Mesenteric fat pad (tissue), 1 donor: ENCODE measurements around the gene MGLL. TPM values are rescaled to one million over a fixed set of nuclear protein-coding genes. Genes with fewer than 3 reads are reported as not detected.
"Not testable (repeated sequence)": the region's sequence is repeated elsewhere in the genome, so short reads cannot be mapped to it uniquely, and the experiment has no call there.

Experiments used
- DNase-seq: peaks from one replicate; pipeline ENCODE4 v3.0.0-alpha.2; 2020; ENCODE audit warnings: low spot score
- total RNA-seq: library from RNA; stranded (reverse); fragmentation: NEBNext Ultra II Directional; extraction: Animal tissue kit (Norgen Biotek cat#: 25700); gene quantifications from one replicate; pipeline ENCODE4 v1.2.1, GENCODE V29; 2021
- donor health status: DM: yes; HTN: yes; CAD: no.

Gene MGLL
- total RNA-seq, 1 donor from 2014 or later, result 301 TPM

DNA sequence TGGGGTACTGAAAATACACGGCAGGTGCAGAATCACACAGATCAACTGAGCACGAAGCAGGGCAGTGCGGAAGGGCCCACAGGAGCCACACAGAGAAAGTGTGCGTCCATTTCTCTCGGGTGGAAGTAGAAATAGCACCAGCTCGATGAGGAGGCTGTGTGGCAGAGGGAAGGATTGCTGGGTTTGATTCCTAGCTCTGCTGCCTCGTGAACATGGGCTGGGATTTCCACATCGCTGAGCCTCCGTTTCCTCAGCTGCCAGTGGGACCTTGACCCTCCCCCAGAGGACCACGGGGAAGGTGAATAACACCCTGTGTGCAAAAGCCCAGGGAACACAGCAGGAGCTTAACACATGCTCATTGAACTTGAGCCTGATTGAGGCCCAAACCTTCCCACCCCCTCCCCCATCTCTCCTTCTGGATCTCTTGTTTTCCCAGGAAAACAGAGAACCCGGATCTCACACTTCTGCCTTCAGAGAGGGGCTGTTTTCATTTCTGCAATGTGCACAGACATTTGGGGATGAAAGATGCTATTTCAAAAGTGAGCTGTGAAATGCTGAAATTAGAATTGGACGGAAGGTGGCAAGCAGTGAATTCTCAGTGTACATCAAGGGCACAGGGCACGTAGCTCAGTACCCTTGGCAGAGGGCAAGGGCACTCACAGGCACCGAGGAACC is 111.2 kb downstream of the MGLL start:
- DNase-seq, result peak; percentile 62

DNA sequence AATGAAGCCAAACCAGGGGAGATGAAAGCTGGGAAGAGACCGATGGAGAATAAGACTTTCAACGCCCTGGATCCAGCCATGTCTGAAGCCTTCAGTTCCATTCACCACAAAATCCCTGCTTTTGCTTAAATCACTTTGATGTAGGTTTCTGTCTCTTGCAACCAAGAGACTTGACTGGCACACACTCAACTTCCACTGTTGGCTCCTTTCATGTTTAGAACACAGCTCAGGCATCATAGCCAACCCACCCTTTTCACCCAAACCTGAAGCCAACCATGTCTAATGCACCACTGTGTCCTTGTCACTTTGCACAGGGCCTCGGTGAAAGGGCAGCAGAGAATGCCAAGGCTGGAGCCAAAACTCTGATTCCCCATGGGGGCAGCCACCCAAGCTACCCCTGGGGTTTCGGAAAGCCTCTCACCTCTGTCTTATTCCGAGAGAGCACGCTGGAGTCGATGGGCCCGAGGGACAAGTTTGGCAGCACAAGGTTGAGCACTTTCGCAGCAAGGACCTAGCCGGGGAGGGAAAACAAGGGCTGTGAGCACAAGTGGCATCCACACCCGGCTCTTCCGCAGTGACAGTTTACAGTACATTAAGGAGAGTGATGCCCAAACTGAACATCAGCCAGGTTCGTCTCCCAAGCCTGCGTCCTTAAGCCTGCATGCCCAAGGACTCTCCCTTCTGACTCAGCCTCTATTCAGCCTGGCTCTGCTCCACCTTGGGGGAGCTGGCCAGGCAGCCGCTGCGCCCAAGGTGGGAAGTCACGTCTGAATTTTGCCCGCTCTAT is 112.0 kb downstream of the MGLL start:
- DNase-seq, result peak; percentile 84

DNA sequence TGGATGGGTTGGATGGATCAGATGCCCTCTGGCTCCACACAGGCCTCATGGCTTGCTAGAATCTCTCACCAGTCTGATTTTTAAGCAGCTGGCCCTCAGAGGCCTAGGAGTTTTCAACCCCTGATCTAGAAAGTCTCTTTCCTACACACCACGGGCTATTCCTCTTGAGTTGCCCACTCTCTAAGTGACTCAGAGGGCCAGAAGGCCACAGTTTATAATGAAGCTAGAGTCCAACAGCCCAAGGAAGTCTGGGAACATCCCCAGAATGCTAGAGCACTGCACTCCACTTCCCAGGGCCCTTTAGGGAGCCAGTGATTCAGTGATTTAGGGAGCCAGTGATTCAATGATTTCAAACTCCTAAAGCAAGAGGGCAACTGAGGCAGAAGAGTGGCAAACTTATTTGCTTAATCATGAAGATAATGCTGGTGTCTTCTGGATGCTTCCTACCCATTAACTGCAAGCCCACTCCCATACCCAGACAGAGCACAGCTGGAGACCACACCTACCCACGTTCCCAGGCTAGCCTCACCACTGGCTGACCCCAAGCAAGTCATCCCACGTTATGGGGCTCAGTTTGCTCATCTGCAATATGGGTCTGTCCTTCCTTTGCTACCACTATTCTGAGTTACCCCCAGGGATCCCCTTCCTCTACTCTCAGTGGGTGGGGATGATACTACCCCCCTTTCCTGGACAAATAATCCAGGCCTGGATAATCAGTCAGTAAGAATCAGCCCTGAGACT is 112.8 kb downstream of the MGLL start:
- DNase-seq, result peak; percentile 33

DNA sequence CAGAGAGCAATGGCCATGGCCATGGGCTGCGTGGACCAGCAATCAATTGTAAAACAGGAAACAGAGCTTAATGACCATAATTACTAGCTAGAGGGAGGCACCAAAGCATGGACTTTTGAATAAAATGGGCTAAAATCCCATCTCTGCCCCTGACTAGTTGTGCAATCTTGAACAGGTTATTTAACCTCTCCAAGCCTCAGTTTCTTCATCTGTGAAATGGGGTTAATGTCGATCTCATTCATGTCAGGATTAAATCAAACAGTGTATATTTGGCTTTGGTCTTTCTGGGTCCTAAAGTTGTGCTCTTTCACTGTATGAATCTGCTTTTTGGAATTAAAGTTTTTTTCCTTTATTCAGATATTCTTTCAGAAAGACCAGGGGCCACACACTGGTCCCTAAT is 113.5 kb downstream of the MGLL start:
- no peak for DNase-seq

DNA sequence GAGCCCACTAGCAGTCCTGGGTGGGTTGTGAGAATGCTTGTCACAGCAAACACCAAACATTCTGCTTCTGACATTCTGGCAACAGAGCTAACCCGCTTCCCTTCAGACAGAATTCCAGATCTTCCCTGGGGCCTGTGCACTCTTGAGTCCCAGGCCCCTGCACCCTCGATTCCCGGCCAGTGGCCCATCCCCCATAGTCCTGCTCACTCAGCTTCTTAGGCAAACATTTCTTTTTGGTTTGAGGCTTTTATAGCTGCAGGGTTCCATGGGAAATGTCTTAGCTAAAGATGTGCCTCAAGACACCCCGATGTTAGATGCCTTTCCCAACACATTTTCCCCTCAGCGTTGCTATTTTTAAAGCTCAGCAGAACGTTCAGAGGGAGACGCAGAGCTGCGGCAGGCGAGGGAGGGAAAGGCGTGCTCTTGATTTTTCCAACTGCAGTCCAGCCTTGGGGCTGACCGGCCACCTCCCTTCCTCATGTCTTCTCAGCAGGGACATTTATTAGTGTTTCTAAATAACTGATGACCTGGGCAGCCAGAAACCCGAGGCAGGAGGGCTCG is 114.4 kb downstream of the MGLL start:
- peak; percentile 69 for DNase-seq

DNA sequence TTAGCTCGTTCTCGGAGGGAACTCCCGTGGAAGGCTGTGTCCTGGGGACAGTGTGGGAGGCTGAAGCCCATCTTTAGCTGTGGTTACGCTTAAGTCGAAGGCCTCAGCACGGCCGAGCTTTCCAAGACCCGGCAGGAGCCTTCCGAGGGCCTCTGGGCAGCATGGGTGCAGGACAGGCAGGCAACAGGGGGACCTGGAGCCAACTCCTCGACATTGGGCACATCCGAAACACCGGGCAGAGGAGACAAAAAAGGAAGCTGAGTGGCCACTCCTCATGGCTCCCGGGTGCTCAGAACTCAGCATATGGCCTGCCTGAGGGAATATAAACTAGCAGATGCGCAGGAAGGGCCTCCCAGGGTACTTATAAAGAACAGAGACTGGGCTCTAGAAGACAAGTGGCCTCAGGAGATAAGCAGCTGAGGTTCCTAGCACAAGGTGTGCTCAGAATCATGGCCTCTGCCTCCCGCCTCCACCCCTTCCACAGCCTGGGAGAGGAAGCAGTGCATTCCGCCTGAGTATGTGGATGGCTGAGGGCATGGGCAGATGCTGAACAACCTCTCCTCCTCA is 115.4 kb downstream of the MGLL start:
- peak; percentile 69 for DNase-seq

DNA sequence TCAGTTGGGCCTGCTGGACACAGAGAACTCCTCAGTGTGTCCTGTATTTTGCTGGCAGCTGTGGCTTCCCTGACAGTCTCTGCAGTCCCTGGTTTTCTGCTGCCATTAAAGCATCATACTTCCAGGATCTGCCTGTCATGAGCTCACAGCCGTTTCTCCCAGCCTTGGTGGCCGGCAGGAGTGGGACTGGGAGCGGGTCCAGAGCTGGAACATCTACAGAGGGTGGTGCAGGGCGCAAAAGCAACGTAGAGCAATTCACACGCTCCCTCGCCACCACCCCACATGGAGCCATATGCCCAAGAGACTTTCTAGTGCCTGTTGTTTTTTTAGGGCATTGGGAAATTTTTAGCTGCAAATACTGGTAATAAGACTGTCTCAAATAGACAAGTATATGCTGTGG is 116.0 kb downstream of the MGLL start:
- DNase-seq, result peak; percentile 81

DNA sequence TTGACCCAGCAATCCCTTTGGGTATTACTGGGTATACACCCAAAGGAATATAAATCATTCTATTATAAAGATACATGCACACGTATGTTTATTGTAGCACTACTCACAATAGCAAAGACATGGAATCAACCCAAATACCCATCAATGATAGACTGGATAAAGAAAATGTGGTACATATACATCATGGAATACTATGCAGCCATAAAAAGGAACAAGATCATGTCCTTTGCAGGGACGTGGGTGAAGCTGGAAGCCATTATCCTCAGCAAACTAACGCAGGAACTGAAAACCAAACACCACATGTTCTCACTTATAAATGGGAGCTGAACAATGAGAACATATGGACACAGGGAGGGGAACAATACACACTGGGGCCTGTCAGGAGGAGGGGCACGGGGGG is 117.5 kb downstream of the MGLL start:
- not testable (repeated sequence) for DNase-seq

DNA sequence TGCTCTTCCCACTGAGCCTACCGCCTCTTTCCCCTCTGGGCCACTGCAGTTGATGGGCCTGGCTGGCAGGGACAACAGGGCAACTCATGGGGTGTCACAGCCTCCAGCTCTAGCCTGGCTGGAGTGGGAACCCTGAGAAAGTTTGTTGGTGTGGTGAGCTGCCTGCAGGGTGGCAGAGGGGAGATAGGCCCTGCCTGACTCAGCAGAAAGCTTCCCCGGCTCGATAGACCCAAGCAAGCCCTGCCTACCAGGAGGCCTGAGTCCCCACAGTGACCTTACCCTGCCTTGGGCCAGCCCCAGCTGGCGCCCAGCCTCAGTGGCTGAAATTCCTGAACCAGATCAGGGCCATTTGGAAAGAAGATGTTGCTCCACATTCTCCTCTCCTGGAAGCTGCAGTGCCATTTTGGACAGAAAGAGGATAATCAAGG is 120.2 kb downstream of the MGLL start:
- DNase-seq, result peak; percentile 83

DNA sequence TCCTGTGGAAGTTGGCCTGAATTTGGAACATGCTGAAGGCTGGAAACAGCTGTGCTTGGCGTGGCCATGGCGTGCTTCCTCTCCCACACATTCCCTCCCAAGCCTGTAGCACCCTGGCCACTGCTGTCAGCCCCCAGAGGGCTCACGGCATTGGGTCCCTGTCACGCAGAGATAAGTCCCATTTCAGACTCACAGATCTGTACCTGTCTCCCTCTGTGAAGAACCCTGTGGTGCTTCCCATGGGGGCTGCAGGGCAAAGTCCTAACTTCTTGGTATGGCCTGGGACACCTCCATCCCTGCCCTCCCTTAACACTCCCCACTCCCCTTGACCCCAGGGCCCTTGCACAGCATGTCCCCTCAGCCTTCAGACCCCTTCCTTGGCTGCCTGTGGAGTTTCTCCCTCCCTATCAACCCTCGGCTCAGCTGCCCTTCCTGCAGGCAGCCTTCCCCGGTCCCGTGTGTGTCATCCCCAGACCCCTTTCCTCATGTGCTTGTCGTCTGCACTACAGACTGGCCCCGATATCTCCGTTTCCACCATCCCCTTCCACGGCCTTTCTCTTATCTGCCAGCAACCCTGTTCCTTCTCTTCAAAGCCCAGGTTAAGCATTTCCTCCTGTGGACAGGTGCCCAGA is 120.9 kb downstream of the MGLL start:
- no peak for DNase-seq

DNA sequence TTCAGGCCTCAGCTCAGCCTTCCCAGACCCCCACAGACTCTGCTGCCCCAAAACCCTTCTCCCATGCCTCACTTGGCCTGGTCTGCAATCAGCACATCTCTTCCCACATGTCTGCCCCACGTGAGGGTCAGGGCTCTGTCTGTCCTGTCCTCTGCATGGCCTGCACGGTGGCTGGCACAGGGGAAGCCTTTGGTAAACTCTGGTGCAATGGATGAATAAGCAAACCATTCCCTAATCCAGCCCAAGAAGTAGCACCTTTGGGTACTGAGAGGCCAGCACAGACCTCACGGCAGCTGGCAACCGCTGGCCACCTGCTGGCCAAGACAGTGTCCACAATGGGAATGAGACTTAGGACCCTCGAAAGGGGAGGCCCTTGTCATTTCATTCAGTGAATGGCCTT is 121.9 kb downstream of the MGLL start:
- no peak for DNase-seq

DNA sequence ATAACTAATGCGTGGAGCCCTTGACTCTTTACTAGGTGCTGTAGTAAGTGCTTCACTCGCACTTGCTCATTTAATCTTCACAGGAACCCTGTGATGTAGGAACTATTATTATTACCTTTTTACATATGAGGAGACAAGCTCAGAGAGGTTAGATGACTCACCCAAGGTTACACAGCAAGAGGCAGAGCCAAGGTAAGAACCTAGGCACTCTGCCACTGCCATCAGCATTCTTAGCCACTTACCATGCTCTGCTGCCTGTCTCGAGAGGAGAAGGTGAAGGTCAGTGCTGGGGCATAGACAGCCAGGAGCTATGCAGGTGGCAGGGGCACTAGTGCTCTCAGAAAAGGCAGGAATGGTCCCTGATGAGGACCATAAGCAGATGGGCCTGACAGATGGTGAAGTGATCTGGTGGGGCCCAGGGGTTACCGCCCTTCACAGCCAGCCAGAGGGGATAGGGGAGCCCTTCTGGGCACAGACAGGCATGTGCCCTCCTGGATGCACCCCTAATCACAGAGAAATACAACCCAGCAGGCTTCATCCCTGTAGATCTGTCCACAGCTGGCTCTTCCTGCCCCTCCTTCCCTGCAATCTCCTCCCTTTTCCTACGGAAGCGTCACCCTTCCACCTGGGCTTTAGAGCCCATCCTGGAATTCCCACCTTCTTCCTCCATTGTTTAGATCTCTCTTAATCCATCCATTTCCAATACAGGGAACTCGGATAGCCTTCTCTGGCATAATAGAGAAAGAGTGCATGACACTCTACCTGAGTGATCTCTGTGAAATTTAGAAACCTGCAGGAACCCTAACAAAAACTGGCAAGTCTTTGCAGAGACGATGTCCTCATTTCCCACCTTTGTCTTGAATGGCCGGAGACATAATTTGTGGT is 122.7 kb downstream of the MGLL start:
- no peak for DNase-seq

DNA sequence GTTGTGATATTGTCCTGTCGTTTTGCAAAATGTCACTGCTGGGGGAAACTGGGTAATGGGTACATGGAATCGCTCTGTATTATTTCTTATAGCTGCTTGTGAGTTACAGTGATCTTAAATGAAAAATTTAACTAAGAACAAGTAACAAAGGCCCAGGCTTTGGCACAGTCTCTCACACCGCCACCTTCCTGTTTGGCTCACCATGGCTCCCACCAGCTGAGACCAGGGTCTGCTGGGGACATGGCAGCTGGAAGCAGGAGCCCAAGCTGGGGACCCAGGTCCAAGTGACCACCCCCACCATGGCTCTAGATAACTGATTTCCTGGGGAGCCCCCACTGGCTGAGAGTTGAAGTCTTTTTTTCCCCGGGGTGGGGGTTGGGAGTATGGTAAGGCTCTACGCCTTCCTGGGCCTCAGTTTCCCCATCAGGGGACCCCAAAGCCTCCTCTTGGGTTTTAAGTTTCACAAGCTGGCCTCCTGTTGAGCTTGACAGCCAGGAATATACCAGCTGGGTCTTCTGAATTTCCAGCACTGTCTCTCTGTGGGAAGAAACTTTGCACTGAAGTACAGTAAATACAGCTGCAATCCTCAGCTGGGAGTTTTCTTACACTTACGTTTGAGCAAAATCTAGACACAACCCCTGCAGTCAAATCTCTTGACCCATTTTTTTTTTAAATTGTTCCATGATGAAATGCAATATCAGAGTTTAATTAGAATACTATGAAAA is 123.5 kb downstream of the MGLL start:
- no peak for DNase-seq

DNA sequence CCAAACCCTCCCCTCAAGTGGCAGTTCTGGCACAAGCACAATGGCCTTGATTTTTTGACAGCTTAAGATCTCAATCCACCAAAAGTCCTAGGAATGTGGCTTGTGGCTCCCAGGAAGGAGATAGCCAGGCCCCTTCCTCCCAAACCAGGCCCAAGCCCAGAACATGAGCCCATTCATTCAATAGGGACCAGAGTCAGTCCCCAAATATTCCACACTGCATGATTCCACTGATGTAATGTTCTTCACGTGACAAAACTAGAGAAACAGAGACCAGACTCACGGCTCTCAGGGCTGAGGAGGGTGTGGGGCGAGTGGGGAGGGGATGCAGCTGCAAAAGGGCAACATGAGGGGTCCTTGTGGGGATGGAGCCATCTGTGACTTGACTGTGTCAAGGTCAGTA is 124.0 kb downstream of the MGLL start:
- no peak for DNase-seq

DNA sequence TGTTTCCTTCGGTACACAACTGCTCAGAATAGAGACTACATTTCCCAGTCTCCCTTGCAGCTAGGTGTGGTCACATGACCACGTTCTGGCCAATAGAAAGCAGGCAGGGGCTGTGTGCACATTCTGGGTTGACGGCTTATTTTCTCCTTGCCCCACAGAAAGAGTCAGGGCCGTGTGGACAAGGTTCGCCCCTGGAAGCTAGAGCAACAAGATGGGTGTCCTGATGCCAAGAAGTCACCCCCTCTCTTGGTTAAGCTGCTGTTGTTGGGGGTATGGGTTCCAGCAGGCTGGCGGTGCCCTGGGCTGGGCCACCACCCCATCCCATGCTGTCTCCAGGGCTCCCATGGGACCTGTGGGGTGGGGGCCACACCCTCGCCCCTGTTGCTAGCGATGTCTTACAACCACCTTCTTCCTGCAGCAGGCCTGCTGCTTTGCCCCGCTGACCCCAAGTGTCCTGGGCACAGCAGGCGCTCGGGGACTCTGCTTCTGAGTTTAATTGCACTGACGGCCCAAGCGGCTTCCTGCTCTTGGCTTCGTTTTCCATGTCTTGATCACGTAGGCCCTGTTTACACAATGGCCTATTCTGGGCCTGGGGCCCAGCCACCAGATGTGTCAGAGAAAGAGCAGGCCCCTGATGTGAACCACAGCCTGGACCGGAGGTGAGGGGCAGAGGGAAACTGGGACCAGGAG is 124.6 kb downstream of the MGLL start:
- no peak for DNase-seq

DNA sequence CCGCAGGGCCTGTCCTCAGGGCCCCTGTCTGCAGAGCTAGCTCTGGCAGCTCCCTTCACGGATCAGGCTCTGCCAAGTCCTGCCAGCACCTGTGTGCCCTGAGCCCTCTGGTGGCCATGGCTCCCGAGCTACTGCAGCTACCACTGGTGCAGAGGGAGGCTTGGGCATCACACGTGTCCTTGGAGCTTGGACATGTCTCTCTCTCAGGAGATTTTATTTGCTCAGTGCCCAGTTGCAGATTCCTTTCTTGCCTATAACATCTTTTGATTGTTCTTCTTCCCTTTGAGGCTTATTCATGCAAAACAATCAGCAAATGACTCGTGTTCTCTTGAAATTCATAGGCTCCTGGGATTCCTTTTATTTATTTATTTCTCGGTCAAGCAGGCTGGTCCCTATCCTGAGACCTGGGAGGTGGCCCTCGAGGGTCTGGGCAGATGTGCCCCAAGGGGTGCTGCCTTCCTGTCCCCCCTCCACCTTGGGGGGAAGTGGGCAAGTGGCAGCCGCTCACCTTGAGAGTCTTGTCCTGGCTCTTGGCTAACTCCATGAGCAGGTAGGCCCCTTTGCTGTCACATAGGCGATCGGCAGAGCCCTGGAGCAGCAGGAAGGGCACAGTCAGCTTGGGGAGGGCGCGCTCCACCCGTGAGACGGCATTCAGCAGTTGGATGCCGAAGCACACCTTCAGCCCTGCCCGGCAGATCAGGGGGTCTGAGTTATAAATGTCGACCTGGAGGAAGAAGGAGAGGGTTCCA is 127.7 kb downstream of the MGLL start:
- no peak for DNase-seq

DNA sequence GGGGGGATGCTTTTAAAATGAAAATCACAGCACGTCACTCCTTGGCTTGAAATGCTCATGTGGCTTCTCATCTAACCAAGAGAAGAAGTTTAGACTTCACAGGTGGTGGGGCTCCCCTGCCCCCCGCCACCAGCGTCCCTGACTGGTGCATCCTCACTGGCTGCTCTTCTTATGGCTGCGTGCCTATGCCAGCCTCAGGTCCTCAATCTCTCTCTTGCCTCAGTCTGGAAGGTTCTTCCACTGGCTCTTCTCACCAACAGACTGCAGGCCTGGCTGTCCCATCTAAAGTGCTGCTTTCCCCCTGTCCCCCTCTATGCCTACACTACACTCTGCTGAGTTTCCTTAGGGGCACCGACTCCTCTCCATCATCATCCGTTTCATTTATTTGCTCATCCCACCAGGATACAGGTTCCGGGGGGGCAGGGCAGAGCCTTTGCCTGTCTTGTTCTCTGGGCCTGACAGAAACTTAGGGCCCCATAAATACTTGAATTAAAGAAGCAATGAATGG is 128.9 kb downstream of the MGLL start:
- no peak for DNase-seq
